Measurements from ENCODE around the gene FRY. TPM values are rescaled to one million over a fixed set of nuclear protein-coding genes. Genes with fewer than 3 reads are reported as not detected.

The FRY gene
- total and polyA plus RNA-seq, 2 of the 13 experiments (the other 11 are each of a cell fraction or from before 2014, with no cell fraction given), result 8.2 to 13.1 TPM

GRCh38 chr13:32001154-32001768 lies 30.3 kb upstream of the FRY start (continued):
- TF ChIP-seq, protein P1, sequence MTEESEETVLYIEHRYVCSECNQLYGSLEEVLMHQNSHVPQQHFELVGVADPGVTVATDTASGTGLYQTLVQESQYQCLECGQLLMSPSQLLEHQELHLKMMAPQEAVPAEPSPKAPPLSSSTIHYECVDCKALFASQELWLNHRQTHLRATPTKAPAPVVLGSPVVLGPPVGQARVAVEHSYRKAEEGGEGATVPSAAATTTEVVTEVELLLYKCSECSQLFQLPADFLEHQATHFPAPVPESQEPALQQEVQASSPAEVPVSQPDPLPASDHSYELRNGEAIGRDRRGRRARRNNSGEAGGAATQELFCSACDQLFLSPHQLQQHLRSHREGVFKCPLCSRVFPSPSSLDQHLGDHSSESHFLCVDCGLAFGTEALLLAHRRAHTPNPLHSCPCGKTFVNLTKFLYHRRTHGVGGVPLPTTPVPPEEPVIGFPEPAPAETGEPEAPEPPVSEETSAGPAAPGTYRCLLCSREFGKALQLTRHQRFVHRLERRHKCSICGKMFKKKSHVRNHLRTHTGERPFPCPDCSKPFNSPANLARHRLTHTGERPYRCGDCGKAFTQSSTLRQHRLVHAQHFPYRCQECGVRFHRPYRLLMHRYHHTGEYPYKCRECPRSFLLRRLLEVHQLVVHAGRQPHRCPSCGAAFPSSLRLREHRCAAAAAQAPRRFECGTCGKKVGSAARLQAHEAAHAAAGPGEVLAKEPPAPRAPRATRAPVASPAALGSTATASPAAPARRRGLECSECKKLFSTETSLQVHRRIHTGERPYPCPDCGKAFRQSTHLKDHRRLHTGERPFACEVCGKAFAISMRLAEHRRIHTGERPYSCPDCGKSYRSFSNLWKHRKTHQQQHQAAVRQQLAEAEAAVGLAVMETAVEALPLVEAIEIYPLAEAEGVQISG (CRISPR knock-in tag; IDR thresholded peaks at IDR 0.05), result no peak

DNA sequence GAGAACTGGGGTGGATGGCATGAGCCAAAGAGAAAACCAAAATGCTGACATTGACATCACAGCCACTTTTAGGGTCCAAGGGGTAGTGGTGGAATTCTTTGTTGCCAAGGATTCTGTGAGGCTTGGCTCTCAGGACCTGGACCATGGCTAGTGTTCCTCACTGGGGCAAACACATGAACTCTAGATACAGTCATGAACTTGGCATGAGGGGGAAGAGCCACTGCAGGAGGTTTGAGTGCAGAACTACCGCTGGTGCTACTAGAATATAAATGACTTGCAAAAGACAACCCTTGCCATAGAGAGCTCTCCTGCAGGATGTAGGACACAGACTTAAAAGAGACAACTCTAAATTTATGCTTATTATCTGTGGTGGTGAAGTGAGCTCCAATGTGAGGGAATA lies 29.8 kb upstream of the FRY start:
- H3K27ac ChIP-seq (ENCODE audit: extremely low read length, insufficient read depth, low read length), result no peak overlapping the region
- no TSS peak for BruUV-seq (replicated peaks)
- H3K4me3 ChIP-seq (replicated peaks in 1 of 3; ENCODE audit: insufficient read depth in 1 of 3, low read depth in 2 of 3, low read length in 3 of 3), result no peak overlapping the region
- no peak for FAIRE-seq
- H4K20me1 ChIP-seq (ENCODE audit: insufficient read depth, low read length), result no peaks in the 10 kb centered on the region
- no peak for DNase-seq (ENCODE audit: low spot score)
- H2AFZ ChIP-seq (ENCODE audit: low read length), result no peak overlapping the region
- H3K4me1 ChIP-seq (ENCODE audit: insufficient read depth, low read length), result peaks cover 8% of the 10 kb centered on the region
- H3K27me3 ChIP-seq (ENCODE audit: control insufficient read depth in 1 of 2, insufficient read depth in 2 of 2, low read length in 2 of 2), result peaks cover 2 to 3% of the 10 kb centered on the region in 2 experiments; a peak in 1 of 5 replicates
- WGBS (ENCODE audit: low lambda C conversion rate), result 89% methylated on average over 1 of the region's 1 CpG
- ChIA-PET POLR2A (interaction anchor here (0.9 kb wide), 1 partner anchor 310 kb away, joined by 3 read pairs; no protein-coding TSS in a partner anchor), CTCF (ENCODE audit: low intra/inter-chr PET ratio, low total read pairs) (no interaction called here)
- no peak overlapping the region for H3K9ac ChIP-seq (ENCODE audit: insufficient read depth, low read depth, low read length)
- peak; percentile 24 for ATAC-seq
- no peaks in the 10 kb centered on the region for H3K9me3 ChIP-seq (ENCODE audit: low read length)
- intact Hi-C loops (cut with micrococcal nuclease; ENCODE audit: unreplicated experiment), result loop anchor here (1.0 to 10.0 kb wide), 2 partner anchors 87 to 309 kb away; no protein-coding TSS in a partner anchor
- in situ Hi-C loops (cut with HindIII; ENCODE audit: extremely low pct_ligation_motif_present, low pct_unique_long_range_greater_than_20kb), result no loop called here
- H3K79me2 ChIP-seq (ENCODE audit: insufficient read depth, low read length), result no peaks in the 10 kb centered on the region
- H3K4me2 ChIP-seq (ENCODE audit: low read depth, low read length), result no peak overlapping the region
- TF ChIP-seq ZNF138 (CRISPR knock-in tag; IDR thresholded peaks at IDR 0.05; ENCODE audit: low read depth), result no peak
- TF ChIP-seq, protein P2, sequence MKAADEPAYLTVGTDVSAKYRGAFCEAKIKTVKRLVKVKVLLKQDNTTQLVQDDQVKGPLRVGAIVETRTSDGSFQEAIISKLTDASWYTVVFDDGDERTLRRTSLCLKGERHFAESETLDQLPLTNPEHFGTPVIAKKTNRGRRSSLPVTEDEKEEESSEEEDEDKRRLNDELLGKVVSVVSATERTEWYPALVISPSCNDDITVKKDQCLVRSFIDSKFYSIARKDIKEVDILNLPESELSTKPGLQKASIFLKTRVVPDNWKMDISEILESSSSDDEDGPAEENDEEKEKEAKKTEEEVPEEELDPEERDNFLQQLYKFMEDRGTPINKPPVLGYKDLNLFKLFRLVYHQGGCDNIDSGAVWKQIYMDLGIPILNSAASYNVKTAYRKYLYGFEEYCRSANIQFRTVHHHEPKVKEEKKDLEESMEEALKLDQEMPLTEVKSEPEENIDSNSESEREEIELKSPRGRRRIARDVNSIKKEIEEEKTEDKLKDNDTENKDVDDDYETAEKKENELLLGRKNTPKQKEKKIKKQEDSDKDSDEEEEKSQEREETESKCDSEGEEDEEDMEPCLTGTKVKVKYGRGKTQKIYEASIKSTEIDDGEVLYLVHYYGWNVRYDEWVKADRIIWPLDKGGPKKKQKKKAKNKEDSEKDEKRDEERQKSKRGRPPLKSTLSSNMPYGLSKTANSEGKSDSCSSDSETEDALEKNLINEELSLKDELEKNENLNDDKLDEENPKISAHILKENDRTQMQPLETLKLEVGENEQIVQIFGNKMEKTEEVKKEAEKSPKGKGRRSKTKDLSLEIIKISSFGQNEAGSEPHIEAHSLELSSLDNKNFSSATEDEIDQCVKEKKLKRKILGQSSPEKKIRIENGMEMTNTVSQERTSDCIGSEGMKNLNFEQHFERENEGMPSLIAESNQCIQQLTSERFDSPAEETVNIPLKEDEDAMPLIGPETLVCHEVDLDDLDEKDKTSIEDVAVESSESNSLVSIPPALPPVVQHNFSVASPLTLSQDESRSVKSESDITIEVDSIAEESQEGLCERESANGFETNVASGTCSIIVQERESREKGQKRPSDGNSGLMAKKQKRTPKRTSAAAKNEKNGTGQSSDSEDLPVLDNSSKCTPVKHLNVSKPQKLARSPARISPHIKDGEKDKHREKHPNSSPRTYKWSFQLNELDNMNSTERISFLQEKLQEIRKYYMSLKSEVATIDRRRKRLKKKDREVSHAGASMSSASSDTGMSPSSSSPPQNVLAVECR (CRISPR knock-in tag; IDR thresholded peaks at IDR 0.05; ENCODE audit: borderline replicate concordance), result no peak
- H3K36me3 ChIP-seq (replicated peaks in 1 of 2; ENCODE audit: control insufficient read depth in 1 of 2, insufficient read depth in 2 of 2, low read length in 2 of 2), result no peaks in the 10 kb centered on the region

Measured in HepG2 (cell line).